Femur (tissue), 1 donor: ENCODE measurements around the gene MTUS2.
"Not testable (repeated sequence)": the region's sequence is repeated elsewhere in the genome, so short reads cannot be mapped to it uniquely, and the experiment has no call there.

Experiments used
- DNase-seq: peaks from one replicate; pipeline ENCODE4 v3.0.0-alpha.2; 2017

Gene MTUS2

DNA sequence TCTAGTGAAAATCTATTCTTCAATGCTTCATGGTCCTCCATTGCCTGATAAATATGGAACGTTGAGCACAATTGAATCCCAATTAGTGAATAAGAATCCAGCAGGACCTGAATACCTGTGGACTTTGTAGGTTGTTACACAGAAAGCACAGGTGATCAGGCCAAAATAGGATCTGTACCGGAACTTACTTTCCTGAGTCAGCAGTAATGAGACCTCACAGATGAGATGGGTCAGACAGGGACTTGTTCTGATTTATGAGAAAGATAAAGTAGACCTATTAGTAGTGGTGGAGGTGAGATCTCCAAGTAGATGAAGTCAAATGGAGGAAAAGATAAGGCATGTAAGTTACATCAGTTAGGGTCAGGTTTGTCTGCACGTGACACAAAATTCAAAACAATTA, 351.1 kb downstream of the MTUS2 start:
- no peak for DNase-seq

DNA sequence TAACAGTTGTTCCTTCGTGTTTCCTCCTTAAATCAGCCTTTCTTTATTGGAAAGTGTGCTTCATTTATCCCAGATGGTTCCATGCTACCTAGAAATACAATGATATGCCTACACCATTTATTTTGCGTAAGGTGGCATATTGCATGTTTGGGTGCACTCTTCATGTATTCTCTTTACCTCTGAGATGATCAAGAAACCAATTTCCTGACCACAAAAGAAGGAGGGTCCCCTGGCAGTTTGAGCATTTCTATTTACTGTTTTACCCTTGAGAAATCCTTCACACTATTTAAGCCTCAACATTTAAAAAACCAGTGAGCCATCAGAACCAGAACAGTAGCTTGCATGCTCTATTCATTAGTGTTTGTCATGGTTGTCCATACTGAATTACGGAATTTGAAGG, 354.0 kb downstream of the MTUS2 start:
- no peak for DNase-seq

DNA sequence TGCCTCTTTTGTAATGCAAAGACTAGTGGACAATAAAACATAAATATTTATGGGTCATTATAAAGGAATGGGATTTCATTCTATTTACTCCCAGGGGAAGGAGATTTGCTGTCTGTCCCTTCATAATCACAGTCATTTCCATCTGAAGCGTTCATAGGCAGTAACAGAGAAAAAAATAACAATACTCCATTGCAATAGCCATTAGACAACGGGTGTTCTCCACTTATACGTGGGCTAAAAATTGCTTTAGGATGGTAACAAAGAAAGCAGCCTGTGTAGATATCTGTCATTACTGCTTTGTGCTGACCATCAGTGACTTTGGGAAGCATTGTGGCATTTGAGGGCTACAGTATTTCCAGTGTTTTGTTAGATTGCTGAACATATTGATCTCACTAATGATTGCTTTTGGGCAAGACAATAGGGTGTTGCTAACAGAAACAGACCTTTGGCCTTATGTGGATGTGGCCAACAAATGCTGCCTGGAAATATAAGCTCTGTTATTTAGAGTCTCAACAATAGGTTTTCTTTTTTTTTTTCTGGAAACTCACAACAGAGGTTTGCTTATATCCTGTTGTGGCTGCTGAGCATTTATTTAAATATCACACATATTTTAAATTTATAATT, 355.2 kb downstream of the MTUS2 start:
- DNase-seq = no peak

DNA sequence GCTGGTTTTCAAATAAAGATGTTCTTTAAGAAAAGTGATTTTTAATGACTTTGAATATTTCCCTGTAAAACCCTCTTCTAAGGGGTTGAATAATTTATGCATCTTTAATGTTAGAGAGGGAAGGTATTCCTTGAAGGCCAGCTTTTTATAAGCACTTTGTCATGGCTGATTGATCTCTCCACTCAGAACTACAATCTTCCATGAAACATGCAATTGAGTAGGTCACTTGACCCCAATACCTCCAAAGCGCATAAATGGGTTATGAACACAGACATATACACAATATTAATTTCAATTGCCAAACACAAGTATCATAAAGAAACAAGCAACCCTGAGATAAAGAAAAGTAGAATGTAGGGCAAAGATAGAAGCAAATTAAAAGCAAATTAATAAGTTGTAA, 359.9 kb downstream of the MTUS2 start:
- DNase-seq = no peak

DNA sequence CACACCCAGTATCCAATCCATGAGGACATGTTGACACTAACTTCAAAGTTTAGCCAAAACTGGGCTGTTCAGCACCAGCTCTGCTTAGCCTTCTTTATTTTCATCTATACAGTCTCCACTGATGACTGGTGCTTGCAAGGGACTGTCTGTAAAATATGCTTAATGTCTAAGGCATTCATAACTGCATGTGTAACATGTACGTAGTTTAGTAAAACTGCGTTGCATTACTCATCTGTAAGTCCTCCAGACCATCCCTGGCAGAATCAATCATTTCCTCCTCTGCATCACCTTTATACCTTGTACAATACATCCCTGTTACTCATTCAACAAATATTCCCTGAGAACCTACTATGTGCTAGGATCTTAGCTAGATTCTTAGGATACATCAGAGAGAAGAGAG, 362.1 kb downstream of the MTUS2 start:
- DNase-seq = no peak

DNA sequence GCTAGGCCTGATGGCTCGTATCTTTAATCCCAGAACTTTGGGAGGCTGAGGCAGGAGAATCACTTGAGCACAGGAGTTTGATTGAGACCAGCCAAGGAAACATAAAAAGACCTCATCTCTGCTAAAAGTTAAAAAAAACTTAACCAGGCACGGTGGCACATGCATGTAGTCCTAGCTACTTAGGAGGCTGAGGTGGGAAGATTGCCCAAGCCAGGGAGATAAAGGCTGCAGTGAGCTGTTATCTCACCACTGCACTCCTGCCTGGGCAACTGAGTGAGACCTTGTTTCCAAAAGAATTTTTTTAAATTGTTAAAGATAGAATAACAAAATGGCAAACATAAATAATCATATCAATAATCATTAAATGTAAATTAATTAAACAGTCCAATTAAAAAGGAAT, 365.8 kb downstream of the MTUS2 start:
- DNase-seq = no peak

DNA sequence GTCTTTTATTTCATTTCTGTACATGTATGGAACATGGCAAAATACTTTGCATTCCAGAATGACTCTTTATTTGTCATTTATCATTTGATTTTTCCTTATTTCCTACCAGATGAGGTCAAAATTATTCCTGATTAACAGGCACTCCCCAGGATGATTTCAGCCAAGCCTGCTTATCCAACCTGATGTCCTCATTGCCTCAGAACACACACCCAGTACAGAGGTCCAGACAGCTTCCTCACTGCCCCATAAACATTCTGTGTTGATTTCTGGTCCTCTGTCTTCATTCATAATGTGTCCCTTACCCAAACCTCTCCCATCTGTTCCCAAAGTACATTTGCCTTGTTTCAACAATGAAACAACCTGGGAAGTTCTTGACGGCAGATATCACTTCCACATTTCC, 367.4 kb downstream of the MTUS2 start:
- no peak for DNase-seq

DNA sequence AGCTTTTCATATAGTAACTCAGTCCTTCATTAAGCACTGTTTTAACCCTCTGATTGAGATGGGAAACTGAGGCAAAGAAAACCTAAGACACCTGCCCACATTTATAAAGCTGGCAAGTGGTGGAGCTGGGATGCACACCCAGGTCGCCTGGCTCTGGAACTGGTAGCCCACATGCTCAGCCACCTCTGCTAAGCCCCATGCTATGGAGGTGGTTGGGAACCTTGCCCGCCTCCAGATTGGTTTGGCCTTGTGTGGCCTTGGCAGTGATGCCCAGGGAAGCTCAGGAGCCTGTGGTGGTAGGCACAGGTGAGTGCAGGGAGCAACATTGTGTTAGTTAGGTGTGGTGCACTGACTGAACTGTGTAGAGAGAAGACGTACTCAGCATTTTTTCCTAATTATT, 370.2 kb downstream of the MTUS2 start:
- no peak for DNase-seq

DNA sequence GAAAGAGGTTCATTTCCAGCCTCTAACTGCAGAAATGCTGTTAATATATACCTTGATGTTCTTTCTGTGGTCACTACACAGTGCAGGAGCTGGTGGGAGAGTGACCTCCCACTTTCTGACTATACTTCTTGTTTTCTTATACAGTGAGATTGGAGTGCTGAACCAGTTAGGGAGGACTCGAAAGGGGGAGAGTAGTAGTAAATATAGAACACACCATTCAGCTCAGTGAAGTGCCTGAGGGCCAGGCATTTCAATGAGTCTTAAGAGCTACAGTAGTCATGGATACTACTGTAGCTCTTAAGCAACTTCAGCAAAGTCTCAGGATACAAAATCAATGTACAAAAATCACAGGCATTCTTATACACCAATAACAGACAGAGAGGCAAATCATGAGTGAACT, 372.9 kb downstream of the MTUS2 start:
- DNase-seq = no peak

DNA sequence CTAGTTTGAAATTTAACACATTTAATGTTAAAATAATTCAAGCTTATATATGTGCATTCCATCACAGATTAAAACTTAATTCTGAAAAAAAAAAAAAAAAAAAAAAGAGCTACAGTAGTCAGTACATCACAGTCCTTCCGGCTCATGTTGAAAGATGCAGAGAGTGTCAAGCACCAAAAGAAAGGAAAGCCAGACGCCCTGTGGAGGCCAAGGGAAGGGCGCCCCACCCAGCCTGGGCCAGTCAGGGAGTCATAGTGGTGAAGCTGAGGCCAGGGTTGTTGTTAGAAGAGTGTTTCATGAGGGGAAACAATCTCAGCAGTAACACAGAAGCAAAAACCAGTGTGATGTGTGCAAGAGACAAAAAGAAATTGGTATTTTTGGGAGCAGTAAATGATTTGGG, 375.3 kb downstream of the MTUS2 start:
- no peak for DNase-seq

DNA sequence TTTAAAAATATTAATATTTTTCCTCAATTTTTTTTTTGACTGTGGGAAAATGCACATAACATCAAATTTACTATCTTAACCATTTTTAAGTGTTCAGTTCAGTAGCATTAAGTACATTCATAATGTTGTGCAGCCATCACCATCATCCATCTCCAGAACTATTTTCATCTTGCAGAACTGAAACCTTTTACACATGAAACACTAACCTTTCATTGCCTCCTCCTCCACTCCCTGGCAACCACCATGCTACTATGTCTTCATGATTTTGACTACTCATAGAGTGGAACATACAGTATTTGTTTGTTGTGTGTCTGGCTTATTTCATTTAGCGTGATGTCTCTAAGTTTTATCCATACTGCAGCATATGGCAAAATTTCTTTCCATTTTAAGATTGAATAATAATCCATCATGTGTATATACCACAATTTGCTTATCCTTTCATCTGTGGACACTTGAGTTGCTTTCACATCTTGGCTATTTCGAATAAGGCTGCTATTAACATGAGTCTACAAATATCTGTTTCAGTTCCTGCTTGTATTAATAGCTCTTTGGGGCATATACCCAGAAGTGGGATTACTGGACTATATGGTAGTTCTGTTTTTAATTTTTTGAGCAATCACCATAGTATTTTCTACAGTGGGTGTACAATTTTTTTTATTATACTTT, 376.4 kb downstream of the MTUS2 start:
- no peak for DNase-seq

DNA sequence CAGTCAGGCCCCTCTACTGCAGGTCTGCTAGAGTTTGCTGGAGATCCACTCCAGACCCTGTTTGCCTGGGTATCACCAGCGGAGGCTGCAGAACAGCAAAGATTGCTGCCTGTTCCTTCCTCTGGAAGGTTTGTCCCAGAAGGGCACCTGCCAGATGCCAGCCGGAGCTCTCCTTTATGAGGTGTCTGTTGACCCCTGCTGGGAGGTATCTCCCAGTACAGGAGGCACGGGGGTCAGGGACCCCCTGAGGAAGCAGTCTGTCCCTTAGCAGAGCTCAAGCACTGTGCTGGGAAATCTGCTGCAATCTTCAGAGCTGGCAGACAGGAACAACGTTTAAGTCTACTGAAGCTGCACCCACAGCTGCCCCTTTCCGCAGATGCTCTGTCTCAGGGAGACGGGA, 382.6 kb downstream of the MTUS2 start:
- DNase-seq = not testable (repeated sequence)

DNA sequence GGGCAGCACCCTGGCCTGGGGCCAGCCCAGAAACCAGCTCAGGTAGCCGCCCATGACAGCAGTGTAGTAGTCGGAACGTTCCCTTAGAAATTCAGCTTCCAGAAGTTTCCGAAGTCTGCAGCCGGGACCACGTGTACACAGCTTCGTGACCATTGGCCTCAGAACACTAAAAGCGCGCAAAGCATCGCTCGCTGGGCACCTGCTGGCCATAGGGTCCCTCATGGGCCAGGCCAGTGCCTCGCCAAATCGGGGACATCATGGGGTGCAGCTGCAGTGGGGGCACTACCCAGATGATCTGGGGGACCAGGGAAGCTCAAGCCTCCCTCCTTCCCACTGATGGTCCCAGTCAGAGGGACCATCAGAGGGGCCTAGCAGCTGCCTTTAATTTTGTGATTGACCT, 384.5 kb downstream of the MTUS2 start:
- DNase-seq = no peak

DNA sequence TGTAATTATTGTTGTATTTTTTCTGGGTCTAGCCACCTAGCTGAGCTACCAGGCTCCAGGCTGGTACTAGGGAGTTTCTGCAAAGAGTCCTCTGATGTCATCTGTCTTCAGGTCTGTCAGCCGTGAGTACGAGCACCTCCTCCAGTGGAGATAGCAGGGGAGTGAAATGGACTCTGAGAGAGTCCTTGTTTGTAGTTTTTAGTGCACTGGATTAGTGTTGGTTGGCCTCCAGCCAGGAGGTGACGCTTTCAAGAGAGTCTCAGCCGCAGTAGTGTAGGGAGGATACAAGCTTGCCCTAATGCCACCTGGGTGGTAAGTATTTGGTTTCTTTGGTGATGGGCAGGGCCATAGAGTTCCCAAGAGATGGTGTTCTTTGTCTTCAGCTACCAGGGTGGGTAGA, 390.5 kb downstream of the MTUS2 start:
- DNase-seq = no peak

DNA sequence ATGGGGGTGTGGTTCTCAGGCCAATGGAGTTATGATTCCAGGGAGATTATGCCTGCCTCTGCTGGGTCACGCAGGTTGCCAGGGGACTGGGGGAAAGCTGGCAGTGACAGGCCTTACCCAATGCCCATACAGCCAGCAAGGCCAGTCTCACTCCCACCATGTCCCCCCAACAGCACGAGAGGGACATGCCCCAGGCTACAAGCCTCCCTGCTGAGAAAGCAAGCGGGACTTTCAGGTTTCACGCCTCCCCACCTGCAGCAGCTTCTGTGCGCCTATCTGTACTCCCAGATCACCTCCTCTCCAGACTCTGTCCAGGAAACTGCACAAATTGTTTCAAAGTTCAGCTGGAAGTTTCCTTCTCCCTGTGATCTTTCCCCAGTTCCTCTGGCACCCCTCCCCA, 391.0 kb downstream of the MTUS2 start:
- DNase-seq = not testable (repeated sequence)

DNA sequence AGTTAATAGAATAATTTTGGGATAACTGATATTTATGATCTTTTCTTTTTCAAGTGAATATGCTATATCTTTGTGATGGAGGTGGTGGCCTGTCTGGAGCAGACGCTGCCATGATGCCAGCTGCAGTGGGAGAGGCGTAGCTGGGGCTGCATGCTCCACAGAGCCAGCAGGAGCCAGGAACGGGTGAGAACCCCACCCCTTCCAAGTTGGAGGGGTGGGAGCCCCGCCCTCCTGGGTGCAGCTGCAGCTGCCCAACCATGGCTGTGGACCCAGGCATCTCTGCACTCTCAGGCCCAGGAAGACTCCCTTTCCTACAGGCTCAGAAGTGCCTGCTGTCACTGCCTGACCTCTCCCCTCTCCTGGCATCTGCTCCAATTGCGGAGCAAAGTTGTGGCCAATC, 402.3 kb downstream of the MTUS2 start:
- DNase-seq = no peak

DNA sequence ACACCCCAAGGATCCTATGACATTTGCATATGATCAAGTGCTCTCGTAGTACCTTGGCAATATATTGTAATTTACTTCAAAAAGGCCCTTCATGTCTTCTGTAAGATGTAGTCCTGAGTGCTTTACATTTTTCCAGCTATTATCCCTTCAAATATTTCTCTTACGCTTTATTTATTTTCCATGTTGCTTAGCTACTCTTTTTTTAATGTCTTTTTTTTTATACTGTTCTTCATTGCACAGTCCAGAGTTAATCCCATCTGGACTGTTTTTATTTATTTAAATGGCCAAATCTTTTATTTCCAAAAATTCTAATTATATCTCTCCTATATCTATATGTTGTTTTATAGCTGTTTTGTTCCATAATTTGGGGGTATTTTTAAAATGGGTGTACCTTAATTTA, 404.1 kb downstream of the MTUS2 start:
- no peak for DNase-seq

DNA sequence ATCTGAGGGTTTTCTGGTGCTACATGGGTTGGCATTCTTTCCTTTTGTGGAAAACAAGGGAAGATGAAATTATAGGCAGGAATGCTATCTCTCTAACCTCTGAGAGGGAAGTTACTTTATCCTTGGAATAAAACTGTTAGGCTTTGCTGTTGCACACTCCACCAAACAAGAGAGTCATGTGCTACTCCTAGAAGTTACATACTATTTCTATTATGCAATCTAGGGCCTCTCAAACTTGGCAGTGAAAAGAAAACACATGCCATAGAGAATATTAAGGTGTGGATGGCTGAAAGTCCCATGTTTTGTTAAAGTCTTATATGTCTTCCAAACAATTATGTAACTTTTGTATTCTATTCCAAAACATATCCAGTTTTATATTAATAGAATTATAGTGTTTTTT, 407.4 kb downstream of the MTUS2 start:
- no peak for DNase-seq

DNA sequence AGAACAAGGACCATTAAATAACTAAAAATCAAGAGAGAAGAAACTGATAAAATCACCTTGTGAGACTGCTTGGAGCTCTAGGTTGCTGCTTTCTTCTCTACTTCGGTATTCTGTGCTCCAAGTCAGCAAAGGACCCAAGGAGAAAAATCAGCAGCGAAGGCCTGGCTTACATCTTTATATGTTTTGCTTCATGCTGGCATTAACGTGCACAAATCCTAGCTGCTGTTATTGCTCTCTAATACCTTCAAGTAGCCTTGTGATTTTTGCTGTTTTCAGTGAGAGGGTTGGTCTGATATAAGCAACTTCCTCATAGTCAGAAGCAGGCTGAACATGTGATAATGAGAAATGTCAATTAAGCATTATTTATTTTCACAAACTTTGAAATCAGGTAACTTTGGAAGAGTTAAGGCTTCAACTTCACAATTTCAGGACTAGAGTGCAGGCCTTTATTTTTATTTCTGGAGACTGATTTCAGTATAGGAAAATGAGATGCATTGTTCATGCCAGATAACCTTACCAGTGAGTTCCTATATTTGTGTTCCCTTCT, 410.2 kb downstream of the MTUS2 start:
- DNase-seq = no peak

DNA sequence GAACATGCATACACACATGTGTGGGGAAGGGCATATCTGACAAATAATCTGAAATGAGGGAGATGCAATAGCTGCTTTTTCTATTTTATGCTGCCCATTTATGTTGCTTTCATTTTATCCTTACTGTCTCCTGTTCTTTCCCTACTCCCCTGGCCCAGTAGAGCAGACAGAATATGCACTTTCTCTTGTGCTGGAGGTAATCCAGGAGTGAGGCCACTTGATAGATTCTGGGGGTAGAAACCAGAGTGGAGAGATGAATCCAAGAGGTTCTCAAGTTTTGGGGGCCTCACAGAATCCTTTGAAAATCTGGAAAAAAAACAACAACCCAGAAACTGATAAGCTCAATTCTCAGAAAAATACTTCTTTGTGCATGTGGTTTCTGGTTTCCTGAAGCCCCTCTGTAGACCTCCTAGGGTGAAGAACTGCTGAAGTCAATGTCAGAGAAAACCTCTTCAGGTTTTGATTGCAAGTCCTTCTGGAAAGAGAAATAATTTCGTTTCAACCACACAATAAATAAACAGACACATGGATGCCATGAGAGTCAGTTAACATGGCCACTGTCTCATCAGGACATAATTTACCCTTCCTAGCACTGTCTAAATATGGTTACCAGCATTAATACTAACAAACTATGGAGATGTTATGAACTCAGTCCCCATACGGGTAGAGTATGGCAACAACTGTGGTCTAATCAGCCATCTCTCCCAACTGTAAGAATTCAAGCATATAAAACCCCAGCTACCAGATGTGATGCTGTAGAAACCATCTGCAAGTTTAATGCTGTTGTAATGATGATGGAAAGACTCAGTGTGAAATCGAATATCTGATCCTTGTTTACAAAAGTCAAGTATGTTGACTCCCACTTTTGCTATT, 419.8 kb downstream of the MTUS2 start:
- no peak for DNase-seq

DNA sequence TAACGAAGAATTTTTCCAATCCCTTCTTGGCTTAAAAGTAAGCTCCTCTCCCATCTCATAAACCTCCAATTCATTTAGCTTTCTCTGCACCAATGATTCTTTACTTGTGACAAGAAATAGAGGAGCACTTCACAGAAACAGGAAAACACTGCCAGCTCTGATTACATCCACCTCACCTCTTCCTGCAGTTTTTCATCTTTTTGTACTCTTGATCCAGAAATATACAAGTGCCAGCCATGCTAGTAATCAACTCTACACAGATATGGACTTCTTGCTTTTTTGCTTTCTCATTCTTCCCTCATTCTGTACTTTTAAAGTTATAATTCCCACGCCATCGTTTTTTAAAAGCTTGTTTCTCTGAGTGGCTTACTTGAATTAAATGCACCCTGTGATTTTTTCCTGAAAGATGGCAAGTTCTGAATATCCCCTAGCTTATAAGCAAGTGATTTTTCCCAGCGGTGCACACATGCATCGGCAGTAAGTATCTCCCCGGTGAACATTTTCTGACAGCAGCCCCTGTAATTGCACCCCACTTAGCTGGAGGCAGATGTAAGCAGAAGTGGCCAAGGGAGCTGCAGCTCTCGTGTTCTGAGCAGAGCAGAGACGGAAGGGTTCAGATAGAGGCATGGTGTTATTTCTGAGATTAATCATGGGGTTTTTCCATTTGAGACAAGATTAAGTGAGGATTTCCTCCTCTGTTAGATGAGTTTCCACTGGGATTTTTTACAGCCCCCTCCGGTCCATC, 434.7 kb downstream of the MTUS2 start:
- DNase-seq = no peak

DNA sequence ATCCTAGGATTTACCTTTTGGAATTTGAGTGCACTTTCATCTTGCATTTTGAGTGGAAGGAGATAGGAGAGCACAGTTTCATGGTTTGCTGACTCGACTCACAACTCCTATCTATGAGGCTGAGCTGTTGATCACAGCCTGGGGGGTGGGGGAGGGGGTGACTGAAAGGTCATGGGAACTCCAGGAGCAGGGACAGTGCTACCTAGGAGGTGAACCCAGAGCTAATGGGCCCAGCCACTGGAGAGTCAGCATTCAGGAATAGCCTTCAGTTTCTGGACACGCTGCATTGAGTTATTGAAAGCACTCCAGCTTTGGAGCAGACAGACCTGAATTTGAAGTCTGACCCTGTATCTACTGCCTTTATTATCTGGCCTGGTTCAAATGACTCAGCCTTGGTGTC, 435.4 kb downstream of the MTUS2 start:
- no peak for DNase-seq

DNA sequence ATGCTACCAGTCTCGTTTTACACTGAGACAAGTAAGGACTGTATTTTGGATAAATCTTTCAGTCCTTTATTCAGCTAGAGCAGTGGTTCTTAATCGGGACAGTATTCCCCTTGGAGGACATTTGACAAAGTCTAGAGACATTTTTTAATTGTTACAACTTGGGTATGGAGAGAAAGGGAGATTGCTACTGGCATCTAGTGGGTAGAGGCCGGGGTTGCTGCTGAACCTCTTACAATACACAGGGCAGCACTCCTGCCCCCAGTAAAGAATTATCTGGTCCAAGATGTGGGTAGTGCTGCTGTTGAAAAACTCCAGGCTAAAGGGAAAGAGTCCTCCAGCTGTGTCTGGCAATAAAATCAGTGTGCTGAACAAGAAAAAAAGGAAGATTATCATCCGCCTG, 440.5 kb downstream of the MTUS2 start:
- DNase-seq = no peak
